ENCODE data around the gene HECTD4.

DNA sequence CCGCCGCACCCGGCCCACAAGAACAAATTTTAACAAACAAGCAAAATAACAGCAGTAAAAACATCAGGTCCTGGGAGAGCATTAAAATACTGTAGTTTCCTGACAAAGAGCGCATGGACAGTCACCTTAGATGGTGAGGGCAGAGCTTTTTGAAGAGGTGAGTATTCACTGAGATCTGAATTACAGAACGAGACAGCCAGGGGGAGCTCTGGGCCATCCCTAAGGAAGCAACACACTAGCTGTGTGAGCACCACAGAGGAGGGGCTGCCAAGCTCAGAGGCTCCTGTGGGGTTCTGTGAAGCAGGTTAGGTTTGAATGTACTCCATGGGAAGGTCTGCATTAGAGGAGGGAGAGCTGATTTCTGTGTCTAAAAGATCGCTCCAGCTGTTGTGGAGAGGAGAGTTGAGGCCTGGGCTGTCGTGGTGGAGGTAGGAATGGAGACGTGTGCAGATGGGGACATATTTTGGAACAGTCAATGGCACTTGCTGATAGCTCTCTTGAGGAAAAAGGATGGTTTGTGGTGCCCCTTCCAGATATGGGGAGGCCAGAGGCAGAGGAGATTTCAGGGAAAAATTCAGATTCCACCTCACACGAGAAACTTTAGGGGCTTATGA is 184.0 kb downstream of the HECTD4 start:
- TF ChIP-seq, protein P1, sequence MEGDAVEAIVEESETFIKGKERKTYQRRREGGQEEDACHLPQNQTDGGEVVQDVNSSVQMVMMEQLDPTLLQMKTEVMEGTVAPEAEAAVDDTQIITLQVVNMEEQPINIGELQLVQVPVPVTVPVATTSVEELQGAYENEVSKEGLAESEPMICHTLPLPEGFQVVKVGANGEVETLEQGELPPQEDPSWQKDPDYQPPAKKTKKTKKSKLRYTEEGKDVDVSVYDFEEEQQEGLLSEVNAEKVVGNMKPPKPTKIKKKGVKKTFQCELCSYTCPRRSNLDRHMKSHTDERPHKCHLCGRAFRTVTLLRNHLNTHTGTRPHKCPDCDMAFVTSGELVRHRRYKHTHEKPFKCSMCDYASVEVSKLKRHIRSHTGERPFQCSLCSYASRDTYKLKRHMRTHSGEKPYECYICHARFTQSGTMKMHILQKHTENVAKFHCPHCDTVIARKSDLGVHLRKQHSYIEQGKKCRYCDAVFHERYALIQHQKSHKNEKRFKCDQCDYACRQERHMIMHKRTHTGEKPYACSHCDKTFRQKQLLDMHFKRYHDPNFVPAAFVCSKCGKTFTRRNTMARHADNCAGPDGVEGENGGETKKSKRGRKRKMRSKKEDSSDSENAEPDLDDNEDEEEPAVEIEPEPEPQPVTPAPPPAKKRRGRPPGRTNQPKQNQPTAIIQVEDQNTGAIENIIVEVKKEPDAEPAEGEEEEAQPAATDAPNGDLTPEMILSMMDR (IDR thresholded peaks at IDR 0.05) = peak; percentile 71
- TF ChIP-seq EZH2 (IDR thresholded peaks at IDR 0.05; ENCODE audit: borderline replicate concordance, insufficient read depth, low read depth, low read length, poor library complexity, severe bottlenecking) = no peak

Measured in B cell (primary cell).